GM19351 (cell line): Measurements from ENCODE around the gene SAMM50.

ENCODE experiments used
- ATAC-seq: cut with Tn5 transposase; IDR thresholded peaks from one replicate; pipeline ENCODE4 v1.9.1; 2021; ENCODE audit warnings: mild to moderate bottlenecking, moderate library complexity; ENCODE audit not compliant: unreplicated experiment

Gene SAMM50

DNA sequence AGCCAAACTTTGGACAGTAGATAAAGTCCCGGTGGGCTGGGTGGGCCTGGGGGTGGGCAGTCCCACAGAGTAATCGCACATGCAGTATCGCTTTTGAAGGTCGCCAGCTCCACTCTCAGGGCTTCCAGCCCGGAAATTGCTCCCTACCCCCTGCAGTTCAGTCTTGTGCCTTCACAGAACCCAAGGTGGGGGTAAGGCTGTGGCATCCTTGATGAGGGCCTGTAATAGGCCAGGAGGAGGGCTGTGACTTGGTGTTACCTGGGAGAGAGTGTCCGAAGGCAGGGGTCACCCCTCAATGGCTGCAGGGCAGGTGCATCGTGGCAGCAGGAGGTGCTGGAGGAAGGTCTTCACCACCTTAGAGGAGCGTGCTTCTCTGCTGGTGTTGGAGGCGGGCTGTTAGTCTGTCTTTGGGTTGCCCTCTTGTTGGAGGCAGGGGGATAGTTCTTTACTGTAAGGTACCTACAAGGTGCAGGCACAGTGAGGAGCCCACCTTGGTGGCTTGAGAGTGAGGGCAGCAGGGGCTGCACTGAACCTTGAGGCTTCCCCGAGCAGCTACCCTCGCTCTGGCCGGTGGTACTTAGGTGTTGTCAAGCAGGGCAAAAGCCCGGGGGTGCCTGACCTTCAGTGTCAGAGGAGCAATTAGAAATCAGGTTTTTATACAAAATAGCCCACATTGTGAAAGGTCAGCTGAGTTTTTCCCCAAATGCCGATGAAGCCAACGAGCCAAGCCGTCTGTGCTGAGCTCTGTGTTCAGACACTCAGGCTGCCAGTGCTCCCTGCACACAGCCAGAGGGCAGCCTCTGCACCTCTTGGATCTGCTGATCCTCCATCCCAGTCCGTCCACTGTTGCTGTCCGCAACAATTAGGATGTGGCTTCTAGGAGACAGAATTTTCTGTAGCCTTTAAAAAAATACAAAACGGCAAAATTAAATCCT lies 21.9 kb downstream of the SAMM50 start:
- no peak for ATAC-seq

DNA sequence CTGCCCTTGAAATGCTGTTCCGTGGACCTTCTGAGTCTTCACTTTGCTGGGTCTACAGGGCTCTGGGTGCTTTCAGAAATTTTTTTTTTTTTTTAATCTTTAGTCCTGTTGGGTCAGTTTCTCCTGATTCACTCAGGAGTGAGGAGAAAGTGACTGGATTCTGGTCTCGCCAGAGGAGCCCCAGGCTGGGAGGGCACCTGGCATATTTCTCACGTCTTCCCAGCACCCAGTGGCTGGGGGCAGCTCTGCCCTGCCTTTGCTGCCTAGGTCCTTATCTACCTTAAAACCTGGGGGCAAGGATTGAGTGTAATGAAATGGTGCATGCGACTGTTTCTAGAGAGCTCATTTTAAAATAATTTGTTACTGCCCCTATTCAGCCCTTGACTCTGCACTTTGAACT lies 23.3 kb downstream of the SAMM50 start:
- no peak for ATAC-seq

DNA sequence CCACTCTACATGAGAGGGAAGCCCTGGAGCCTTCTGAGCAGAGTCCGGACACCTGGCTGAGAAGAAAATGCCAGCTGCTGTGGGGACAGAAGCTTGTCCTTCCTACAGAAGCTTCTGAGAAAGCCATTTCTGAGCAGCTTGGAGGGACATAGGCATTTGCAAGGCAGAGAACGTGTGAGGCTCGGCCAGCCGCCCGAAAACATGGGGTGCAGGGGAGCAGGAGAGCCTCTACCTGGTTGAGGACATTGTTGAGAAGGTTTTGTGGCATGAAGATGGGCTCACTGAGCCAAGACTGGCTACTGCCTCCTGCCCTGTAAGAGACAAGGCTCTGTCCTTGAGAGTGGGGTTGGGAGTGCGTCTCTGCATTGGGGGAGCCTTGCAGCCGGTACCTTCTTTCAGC lies 25.3 kb downstream of the SAMM50 start:
- no peak for ATAC-seq

DNA sequence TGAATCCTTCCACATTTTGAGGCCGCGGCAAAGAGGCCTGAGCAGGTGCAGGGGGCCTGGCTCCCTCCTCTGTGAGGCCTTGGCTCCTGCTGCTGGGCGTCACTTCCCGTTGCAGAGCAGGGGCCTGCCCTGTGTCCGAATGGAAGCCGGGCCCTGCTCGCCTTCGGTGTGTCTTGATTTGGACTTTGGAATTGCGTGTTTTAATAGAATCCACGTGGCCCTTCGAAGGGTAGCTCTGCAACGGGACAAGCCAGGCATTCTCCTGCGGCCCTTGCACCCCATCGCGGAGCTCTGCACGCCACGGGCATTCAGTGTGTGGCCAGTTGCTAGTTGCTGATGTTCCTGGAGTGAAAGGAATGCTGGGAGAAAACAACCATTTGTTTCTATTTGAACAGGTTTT lies 25.8 kb downstream of the SAMM50 start:
- ATAC-seq, result no peak

DNA sequence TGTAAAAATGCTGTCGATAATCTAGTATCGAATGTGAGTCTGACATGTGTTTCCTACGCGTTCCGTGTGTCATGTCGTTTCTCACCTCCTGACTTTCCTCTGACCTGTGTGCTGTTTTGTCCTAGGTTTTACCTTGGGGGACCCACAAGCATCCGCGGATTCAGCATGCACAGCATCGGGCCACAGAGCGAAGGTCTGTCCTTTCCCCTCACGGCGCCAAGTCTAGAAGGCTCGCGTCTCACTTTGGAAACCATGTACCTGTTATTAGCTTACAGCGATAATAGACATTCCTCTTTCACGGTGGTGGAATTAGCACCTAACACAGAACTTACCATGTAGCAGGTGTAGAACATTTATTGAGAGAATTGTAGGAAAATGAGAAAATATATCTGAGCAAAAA lies 28.6 kb downstream of the SAMM50 start:
- ATAC-seq, result no peak

DNA sequence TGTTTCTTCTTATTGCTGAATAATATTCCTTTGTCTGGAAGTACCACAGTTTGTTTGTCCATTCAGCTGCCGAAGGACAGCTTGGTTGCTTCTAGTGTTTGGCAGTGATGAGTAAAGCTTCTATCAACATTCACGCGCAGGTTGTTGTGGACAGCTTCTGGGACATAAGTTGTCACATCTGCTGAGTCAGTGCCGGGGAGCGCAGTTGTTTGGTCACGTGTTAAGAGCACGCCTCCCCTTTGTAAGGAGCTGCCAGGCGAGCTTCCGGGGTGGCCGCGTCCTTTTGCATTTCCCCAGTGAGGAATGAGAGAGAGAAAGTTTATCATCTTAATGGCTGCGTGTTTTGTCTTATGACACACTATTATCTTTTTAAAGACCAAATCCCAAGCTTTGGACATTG lies 30.3 kb downstream of the SAMM50 start:
- ATAC-seq, result no peak

DNA sequence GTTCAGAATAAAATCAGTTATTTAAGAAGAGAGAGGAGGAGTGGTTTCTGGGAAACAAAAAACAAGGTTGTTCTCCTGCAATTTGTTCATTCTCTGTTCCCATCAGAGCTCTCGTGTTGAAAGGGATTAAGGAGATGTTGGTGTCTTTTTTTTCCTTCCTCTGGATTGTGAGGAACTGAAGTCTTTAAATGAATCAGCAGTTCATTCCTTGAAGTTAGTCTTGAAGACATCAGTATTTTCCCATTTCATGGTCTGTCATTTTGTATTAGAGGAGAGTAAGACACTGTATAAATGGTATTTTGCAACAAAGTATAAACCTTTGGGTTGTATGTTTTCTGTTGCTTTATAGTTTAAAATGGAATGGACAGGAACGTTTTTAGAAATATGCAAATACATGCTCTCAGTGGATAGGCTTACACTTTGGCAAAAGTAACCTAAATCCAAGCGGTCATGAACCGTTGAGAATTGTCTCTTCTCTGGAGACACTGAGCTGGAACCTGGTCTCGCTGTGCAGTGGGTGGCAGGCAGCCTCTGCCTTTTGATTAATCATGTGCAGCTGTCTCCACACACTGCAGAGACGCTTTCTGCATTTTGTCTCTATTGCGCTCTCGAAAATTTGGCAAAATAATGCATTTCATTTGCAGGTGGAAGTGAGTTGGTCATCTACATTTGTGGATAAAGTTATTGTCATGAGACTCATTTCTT lies 33.0 kb downstream of the SAMM50 start:
- ATAC-seq, result no peak

DNA sequence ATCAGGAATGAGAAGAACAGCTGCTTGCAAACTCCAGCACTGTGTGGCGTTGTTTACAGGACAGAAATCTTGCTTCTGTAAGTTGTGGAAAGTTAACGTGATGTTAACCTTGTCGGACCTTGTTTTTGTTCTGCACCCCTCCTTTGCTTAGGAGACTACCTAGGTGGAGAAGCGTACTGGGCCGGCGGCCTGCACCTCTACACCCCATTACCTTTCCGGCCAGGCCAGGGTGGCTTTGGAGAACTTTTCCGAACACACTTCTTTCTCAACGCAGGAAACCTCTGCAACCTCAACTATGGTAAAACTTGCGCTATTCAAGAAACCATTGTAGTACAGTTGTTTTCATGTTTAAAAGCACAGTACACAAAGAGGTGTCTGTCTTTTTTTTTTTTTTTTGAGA lies 33.7 kb downstream of the SAMM50 start:
- ATAC-seq, result no peak

DNA sequence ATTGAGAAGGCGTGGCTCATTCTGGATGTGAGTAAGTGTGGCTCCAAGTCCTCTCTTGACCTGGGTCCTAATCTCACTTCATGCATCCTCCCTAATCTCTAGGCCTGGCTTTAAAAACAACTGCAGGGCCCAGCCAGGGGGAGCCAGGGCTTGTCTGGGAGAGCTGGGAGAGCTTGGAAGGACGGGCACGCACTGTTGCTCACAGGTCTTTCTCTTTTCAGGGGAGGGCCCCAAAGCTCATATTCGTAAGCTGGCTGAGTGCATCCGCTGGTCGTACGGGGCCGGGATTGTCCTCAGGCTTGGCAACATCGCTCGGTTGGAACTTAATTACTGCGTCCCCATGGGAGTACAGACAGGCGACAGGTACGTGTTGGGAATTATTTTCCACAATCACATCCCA lies 34.8 kb downstream of the SAMM50 start:
- ATAC-seq, result no peak

DNA sequence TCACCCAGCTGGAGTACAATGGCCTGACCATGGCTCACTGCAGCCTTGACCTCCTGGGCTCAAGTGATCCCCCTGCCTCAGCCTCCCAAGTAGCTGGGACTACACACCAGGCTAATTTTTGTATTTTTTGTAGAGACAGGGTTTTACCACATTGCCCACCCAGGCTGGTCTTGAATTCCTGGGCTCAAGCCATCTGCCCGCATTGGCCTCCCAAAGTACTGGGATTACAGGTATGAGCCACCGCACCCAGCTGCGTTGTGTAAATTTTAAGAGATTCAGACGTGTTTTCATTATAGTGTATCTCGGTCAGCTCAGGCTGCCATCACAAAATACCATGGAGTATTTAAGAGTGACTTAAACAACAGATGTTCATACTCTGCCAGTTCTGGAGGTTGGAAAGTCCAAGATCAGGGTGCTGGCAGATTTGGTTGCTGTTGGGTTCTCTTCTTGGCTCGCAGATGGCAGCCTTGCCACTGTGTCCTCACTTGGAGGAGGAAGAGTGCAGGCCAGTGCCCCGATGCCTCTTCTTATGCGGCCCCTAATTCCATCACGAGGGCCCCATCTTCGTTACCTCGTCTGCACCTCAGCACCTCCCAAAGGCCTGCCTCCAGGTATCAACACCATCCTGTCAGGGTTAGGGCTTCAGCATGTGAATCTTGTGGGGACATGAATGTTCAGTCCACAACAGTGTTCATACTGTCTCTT lies 36.2 kb downstream of the SAMM50 start:
- no peak for ATAC-seq

DNA sequence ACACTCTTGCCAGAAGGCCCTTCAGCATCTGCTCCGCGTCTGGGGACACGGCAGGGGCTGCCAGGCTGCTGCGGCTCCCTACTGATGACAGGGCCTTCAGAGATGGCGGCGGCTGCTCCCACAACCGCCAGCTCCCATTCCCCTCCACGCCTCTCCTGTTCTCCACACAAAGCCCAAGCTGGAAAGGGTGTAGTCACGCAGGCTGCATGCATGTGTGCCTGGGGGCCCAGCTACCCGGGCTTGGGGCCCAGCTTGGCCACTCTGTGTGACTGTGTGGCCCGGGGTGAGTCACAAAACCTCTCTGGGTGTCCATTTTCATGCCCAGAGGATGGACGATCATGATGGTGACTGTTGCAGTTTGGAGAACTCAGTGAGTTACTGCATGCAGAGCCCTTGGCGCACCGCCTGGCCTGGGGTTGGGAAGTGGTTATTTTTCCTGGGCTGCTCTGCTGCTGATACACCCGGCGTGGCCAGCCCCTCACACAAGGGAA lies 37.1 kb downstream of the SAMM50 start:
- ATAC-seq, result no peak

DNA sequence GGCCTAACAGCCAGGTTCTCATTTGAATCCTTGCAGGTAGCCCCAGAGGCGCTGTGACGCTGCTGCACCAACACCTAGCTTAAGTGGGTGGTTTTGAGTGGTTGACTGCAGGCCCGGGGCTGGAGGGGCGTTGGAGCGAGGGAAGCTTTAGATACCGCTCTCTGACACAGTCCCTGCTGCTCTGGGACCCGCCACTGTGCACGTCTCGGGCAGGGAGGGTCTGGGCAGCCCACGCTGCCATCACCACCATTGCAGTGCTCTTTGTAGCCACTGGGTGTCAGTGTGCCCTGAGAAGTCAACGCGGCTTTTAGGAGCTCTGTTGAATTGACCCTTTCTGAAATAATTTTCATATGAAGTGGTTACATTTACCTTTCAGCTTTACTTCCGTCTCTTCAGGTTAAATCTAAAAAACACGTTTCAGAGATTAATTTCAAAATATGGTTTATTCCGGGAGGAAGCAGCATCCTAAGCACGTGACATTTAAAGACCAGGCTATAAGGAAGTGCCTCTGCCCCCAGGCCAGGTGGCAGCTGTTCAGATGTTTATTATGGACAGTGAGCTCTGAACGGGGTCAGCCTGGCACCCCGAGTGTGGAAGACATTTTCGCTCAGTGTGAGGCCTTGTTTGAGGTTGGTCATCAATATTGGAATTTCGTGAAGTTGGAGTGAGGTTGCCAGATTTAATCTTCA lies 38.0 kb downstream of the SAMM50 start:
- ATAC-seq, result no peak

DNA sequence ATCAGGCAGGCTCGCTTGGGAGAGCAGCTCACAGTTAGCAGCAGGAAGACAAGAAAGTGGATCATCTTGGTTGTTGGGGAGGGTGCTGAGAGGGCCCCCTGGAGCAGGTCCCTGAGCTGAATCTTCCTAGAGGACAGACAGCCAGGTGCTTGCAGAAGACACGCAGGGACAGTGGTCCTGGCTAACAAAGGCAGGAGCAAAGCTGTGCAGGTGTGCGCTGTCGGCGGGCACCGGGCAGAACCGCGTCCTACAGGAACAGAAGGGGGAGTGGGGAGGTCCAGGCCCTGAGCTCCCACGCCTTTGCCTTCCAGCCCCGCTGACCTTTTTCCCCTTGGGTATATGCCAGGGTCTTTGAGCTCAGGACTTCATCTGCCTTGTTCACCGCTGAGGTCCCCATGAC lies 38.8 kb downstream of the SAMM50 start:
- ATAC-seq, result no peak

DNA sequence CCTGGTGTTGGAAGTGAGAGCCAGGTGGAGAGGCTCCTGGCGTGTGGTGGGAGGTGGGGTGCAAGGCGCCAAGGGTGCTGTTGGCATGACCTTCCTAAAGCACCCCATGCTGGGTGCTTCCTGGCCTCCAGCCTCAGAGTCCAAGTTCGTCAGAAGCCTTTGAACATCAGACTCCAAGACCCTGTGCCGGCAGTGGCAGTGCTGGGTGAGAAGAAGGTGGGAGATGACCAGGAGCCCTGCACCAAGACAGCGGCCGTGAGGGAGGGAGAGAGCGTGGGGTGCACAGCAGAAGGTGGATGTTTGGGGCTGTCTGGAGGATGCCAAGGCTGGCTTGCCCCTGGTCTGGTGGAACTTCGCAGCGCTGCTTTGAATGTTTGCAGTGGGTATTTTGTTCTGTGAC lies 39.2 kb downstream of the SAMM50 start:
- ATAC-seq, result no peak

DNA sequence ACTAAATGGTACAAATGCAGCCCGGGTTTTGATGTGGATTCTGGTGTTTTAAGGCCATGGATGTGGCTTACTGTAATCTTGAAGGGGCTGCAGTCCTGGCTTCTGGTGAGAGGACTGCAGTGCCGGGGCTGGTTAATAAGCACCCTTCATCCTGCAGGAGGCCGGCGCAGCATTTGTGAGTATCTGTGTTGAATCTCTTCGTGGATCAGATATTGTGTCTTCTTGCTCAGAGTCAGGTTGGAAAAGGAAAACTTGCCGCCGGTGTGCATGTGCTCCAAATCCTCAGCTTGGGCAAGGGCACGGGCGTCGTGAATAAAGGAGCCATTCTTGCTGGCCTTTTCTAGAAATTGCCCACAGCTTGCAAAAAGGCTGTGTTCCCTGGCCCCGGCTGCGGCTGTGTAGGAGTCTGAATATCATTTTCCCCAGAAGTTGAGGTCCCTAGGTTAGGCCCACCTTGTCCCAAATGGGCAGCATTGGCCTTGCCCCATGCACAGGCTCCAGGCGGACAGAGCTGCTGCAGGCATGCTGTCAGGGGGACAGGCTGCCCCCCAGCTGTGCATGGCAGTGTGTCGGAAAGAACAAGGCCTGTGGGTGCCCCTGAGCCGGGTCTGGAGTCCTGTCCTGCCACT lies 39.9 kb downstream of the SAMM50 start:
- no peak for ATAC-seq

DNA sequence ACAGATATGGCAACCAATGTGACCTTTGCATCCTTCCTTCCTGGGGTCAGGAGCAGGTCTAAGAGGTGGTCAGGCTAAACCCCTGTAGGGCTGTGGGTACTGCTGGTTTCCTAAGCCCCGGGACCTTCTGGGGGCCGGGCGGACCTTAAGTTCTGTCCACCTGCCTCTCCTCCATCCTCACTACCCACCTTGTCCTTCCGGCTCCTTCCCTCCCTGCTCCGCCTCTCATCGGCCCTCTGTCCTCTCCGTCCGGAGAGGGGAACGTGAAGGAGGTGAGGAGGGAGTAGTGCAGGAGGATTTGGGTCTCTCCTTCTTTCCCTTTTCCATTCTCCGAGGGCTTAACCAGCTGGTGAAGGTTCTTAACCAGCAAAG lies 40.5 kb downstream of the SAMM50 start:
- no peak for ATAC-seq

DNA sequence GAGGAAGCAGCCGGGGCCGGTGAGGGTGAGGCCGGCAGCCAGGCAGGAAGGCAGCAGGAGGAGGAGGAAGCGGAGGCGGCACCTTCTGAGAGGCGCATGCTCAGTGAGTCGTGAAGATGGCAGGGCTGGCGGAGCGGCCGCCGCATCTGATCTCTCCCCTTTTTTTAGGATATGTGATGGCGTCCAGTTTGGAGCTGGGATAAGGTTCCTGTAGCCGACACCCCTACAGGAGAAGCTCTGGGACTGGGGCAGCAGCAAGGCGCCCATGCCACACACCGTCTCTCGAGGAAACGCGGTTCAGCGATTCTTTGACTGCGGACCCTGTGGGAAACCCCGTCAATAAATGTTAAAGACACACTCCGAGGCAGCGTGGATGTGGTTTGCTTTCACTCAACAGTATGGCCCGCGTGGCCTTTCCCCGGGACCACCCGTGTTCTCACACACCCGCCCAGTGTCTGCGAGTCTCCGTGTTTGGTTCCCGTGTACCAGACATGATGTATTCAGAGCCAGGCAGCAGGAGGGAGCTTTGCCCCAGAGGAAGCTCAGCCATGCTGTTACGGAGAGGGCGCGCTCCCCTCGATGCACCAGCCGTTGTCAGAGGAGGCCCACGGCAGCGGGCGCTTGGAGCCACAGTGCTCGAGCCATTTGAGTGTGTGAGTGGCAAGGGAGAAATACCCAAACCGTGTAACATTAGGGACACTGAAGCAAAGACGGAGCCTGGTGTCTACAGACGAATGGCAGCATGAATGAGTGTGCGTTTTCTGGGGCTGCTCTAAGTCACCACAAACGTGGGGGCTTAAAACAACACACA lies 41.1 kb downstream of the SAMM50 start:
- no peak for ATAC-seq

DNA sequence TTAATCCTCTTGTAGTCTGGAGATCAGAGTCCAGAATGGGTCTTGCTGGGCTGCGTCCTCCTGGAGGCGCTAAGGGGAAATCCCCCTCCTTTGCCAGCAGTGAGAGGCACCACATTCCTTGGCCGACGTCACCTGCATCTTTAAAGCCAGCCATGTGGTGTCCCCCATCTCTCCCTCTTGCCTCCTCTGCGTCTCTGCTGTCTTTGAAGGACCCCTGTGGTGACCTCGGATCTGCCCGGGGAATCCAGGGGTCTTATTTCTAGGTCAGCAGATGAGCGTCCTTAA lies 41.7 kb downstream of the SAMM50 start:
- no peak for ATAC-seq

DNA sequence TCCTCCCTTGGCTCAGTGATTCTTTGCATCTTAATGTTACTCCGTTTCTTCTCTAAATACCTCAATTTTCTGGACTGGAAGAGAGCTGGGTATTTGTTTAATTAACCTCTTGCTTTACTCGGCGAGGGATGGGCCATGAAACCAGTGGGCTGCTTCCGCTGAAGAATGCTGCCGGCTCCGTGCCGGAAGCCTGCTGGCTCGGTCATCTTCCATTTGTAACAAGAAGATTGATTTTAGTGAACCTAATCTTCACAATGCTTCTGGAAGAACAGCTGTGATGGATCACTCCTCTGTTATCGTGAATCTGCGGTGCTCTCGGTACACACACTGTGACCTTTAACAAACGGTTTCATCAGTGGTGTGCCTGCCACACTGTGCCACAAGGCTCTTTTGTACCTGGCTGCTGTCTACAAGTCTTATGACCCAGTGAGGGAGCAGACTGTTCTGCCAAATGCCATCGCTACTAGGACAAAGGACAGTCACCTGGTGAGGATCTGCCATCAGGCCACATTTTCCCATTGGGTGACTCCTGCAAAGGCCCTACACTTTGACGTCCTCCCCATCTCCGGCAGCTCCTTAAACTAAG lies 43.5 kb downstream of the SAMM50 start:
- ATAC-seq, result no peak

DNA sequence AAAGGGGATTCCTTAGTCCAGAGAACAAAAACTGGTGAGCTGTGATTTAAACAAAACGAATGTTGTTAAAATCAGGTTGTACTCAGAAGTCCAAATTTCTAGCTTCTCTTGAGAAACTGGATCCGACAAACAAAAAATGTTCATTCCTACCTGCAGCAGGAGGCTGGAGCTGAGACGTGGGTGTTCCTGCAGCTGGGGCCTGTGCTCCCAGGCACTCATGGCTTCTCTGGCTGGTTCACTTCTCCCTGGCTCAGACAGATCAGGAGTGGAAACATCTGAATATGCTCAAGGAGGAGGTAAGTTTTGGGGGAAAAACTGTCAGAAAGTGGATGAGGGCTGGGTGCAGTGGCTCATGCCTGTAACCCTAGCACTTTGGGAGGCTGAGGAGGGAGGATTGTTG lies 44.1 kb downstream of the SAMM50 start:
- ATAC-seq, result no peak
